KG1 (cell line): ENCODE data around the gene MAPK8IP3.
"Not testable (repeated sequence)": the region's sequence is repeated elsewhere in the genome, so short reads cannot be mapped to it uniquely, and the experiment has no call there.

Experiments
- DNase-seq: peaks from one replicate; lab custom pipeline; 2025; lab: John Stamatoyannopoulos, UW

MAPK8IP3 gene

GRCh38 chr16:1787322-1788094 is 81.5 kb downstream of the MAPK8IP3 start:
- DNase-seq: no peak

- no peak for DNase-seq
Measured at GRCh38 chr16:1788095-1788707, 82.2 kb downstream of the MAPK8IP3 start.

GRCh38 chr16:1788708-1789100 is 82.7 kb downstream of the MAPK8IP3 start:
- DNase-seq: no peak

GRCh38 chr16:1789643-1790045 is 83.6 kb downstream of the MAPK8IP3 start:
- no peak for DNase-seq

GRCh38 chr16:1790261-1790610 is 84.2 kb downstream of the MAPK8IP3 start:
- no peak for DNase-seq

GRCh38 chr16:1790611-1791255 is 84.7 kb downstream of the MAPK8IP3 start:
- no peak for DNase-seq

GRCh38 chr16:1791256-1791942 is 85.4 kb downstream of the MAPK8IP3 start:
- no peak for DNase-seq

GRCh38 chr16:1791943-1792812 is 86.2 kb downstream of the MAPK8IP3 start:
- no peak for DNase-seq

GRCh38 chr16:1792836-1793577 is 87.0 kb downstream of the MAPK8IP3 start:
- no peak for DNase-seq

- no peak for DNase-seq
Measured at GRCh38 chr16:1793578-1794220, 87.7 kb downstream of the MAPK8IP3 start, which contains the start of gene IGFALS. TSS of gene IGFALS (minus strand) at chr16:1793705. CDS start at chr16:1793652, 53 bp downstream.

- DNase-seq: no peak
Measured at GRCh38 chr16:1794221-1794871, 88.4 kb downstream of the MAPK8IP3 start.

- DNase-seq: no peak
Measured at GRCh38 chr16:1794908-1795666, 89.1 kb downstream of the MAPK8IP3 start.

GRCh38 chr16:1799263-1799662 is 93.3 kb downstream of the MAPK8IP3 start:
- DNase-seq: not testable (repeated sequence)

GRCh38 chr16:1800701-1801100 is 94.7 kb downstream of the MAPK8IP3 start:
- DNase-seq: no peak

GRCh38 chr16:1807626-1808025 is 101.6 kb downstream of the MAPK8IP3 start:
- DNase-seq: no peak

- no peak for DNase-seq
Measured at GRCh38 chr16:1808691-1809090, 102.7 kb downstream of the MAPK8IP3 start.

GRCh38 chr16:1809281-1809801 is 103.3 kb downstream of the MAPK8IP3 start:
- no peak for DNase-seq

GRCh38 chr16:1810106-1810505 is 104.1 kb downstream of the MAPK8IP3 start:
- DNase-seq: no peak

- DNase-seq: no peak
Measured at GRCh38 chr16:1810536-1810935, 104.5 kb downstream of the MAPK8IP3 start.
